Uterus (tissue), 4 donors: ENCODE measurements around the gene KRTAP6-2. TPM values are rescaled to one million over a fixed set of nuclear protein-coding genes. Genes with fewer than 3 reads are reported as not detected.

ENCODE experiments used
- DNase-seq, 2 donors: peaks; one replicate each; pipeline ENCODE4 v3.0.0-alpha.2; 2019 to 2020
- H3K27ac ChIP-seq, 2 donors: fragments of 200-600 bp; sonication (generic); 1 replicate in 1 of 2; 2 replicates in 1 of 2; pipeline ENCODE4 v1.5.1; 2016 to 2018
- H3K27me3 ChIP-seq, 2 donors: fragments of 200-600 bp; sonication (generic); one replicate each; pipeline ENCODE4 v1.5.1; 2018 to 2019; ENCODE audit warnings: control low read depth in 1 of 2
- H3K36me3 ChIP-seq, 2 donors: fragments of 200-600 bp; sonication (generic); one replicate each; pipeline ENCODE4 v1.5.1; 2019; ENCODE audit warnings: control low read depth in 1 of 2
- H3K4me1 ChIP-seq, 2 donors: fragments of 200-600 bp; sonication (generic); one replicate each; pipeline ENCODE4 v1.5.1; 2018 to 2019; ENCODE audit warnings: control low read depth in 1 of 2
- H3K4me3 ChIP-seq, 2 donors: fragments of 200-600 bp; sonication (generic); 1 replicate in 1 of 2; 2 replicates in 1 of 2; pipeline ENCODE4 v1.5.1; 2018 to 2019; ENCODE audit warnings: mild to moderate bottlenecking in 1 of 2
- H3K9me3 ChIP-seq, 2 donors: fragments of 200-600 bp; sonication (generic); one replicate each; pipeline ENCODE4 v1.5.1; 2019; ENCODE audit warnings: control low read depth in 1 of 2
- POLR2A ChIP-seq, 2 donors: fragments of 450-650 bp; IDR thresholded peaks; one replicate each; pipeline ENCODE4 v1.6.1; 2016; ENCODE audit warnings: antibody characterized with exemption in 2 of 2, mild to moderate bottlenecking in 1 of 2, moderate library complexity in 1 of 2
- intact Hi-C: fragments of 100-400 bp; cut with DNase I; formaldehyde crosslinking; loops from one replicate; pipeline ENCODE4 v1.15.1; 2023; ENCODE audit warnings: low total_unique reads
- small RNA-seq: library from RNA; depleted of rRNA; stranded (forward); fragments of <200 nt; gene quantifications from one replicate; pipeline ENCODE3, GENCODE V24; 2016
- total RNA-seq, 4 donors: library from RNA; depleted of rRNA in 3 of 4; stranded (reverse); fragments of >200 nt in 3 of 4; gene quantifications; one replicate each; pipeline versions ENCODE4 v1.1.0 to v1.2.4, GENCODE V29; 2014 to 2023
- TF ChIP-seq, protein P1 (sequence below), 4 experiments: fragments of 200-600 bp in 2 of 4; fragments of 450-650 bp in 2 of 4; sonication (generic) in 2 of 4; IDR thresholded peaks; one replicate each; pipeline ENCODE4 v1.5.1; 2016 to 2019; ENCODE audit warnings: antibody characterized with exemption in 4 of 4, mild to moderate bottlenecking in 2 of 4, moderate library complexity in 1 of 4
- donor health status: DM: yes; HTN: yes; CAD: no.

The KRTAP6-2 gene
- total RNA-seq, 4 donors from 2014 or later: not detected

DNA sequence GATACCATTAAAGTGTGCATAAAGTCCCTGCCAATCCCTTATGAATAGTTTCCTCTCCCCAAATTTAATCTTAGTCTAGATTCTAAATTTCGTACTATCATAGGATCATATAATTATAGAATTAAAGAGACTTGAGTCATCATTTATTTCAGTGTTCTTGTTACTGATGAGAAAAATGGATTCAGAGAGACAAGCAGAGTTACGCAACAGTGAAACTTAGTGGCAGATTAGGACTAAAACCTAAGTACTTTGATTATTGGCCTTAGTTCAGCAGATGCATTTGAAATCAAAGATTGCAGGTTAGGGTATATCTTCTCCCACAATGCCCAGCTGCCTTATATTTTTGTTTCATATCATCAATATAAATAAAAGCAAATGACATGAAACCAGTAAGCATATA, 36.7 kb downstream of the KRTAP6-2 start:
- H3K4me3 ChIP-seq: no peak overlapping the region
- H3K27me3 ChIP-seq: no peaks in the 10 kb centered on the region
- H3K4me1 ChIP-seq: no peaks in the 10 kb centered on the region
- TF ChIP-seq, protein P1, sequence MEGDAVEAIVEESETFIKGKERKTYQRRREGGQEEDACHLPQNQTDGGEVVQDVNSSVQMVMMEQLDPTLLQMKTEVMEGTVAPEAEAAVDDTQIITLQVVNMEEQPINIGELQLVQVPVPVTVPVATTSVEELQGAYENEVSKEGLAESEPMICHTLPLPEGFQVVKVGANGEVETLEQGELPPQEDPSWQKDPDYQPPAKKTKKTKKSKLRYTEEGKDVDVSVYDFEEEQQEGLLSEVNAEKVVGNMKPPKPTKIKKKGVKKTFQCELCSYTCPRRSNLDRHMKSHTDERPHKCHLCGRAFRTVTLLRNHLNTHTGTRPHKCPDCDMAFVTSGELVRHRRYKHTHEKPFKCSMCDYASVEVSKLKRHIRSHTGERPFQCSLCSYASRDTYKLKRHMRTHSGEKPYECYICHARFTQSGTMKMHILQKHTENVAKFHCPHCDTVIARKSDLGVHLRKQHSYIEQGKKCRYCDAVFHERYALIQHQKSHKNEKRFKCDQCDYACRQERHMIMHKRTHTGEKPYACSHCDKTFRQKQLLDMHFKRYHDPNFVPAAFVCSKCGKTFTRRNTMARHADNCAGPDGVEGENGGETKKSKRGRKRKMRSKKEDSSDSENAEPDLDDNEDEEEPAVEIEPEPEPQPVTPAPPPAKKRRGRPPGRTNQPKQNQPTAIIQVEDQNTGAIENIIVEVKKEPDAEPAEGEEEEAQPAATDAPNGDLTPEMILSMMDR (IDR thresholded peaks at IDR 0.05): no peak
- no peak for TF ChIP-seq POLR2A (IDR thresholded peaks at IDR 0.05)
- no peaks in the 10 kb centered on the region for H3K36me3 ChIP-seq
- H3K27ac ChIP-seq: no peak overlapping the region
- DNase-seq: no peak
- intact Hi-C loops: no loop called here
- H3K9me3 ChIP-seq: no peaks in the 10 kb centered on the region

DNA sequence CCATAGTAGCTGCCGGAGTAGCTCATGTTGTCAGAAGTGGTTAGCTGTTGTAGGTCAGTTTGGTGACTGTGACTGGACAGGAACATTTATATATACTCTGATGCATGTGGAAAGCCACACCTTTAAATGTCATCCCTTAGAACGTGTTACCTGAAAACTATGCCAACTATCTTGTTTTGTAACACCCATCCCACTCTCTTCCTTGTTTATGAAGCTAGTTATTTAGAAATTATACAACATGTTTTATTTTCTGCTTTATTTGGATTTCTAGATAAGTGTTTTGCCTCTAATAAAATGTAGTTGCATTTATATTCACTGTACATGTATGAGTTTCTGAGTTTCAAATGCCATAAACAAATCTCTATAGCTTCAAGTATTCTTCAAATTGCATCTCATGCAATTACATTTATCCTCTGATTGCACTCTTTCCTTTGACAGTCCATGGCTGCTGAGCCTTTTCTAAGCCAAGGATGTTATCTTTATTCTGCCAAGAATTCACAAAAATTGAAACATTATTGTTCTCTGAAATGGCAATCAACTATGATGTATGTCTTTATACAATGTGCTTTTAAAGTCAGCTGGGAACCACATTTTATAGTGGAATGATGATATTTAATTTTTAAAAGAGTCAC, 37.3 kb downstream of the KRTAP6-2 start, which contains the start of gene KRTAP19-7:
Gene KRTAP19-7 (minus strand): TSS at position 51 of the 632 bp plus-strand sequence. CDS start 25 bp downstream, at position 26.
- no peak within 1 kb of the TSS for H3K27ac ChIP-seq
- H3K4me3 ChIP-seq: no peak within 1 kb of the TSS
- no peaks in the 10 kb centered on the region for H3K4me1 ChIP-seq
- H3K9me3 ChIP-seq: no peaks in the 10 kb centered on the region
- TF ChIP-seq, protein P1 (IDR thresholded peaks at IDR 0.05): no peak
- no peak for TF ChIP-seq POLR2A (IDR thresholded peaks at IDR 0.05)
- DNase-seq: no peak
- intact Hi-C loops: no loop called here
- no peaks in the 10 kb centered on the region for H3K27me3 ChIP-seq
- no peaks in the 10 kb centered on the region for H3K36me3 ChIP-seq

DNA sequence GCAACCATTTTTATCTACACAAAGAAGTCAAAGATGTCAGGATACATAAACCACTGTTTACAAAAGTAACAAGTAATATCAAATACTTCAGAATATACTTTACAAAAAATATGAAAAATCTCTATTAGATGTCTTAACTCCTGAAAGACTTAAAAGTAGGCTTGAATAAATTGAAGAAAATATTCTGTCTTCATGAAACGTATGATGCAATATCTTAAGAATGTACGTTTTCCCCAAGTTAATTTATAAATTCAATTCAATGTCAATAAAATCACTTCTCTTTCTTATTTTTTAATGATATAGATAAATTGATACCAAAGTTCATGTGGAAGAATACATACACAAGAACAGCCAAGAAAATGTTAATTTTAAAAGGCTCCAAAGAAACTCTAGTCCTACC, 43.6 kb downstream of the KRTAP6-2 start:
- H3K4me3 ChIP-seq: no peak overlapping the region
- intact Hi-C loops: no loop called here
- no peaks in the 10 kb centered on the region for H3K27me3 ChIP-seq
- no peaks in the 10 kb centered on the region for H3K4me1 ChIP-seq
- H3K36me3 ChIP-seq: no peaks in the 10 kb centered on the region
- DNase-seq: no peak
- TF ChIP-seq, protein P1 (IDR thresholded peaks at IDR 0.05): no peak
- TF ChIP-seq POLR2A (IDR thresholded peaks at IDR 0.05): no peak
- no peak overlapping the region for H3K27ac ChIP-seq
- H3K9me3 ChIP-seq: no peaks in the 10 kb centered on the region

DNA sequence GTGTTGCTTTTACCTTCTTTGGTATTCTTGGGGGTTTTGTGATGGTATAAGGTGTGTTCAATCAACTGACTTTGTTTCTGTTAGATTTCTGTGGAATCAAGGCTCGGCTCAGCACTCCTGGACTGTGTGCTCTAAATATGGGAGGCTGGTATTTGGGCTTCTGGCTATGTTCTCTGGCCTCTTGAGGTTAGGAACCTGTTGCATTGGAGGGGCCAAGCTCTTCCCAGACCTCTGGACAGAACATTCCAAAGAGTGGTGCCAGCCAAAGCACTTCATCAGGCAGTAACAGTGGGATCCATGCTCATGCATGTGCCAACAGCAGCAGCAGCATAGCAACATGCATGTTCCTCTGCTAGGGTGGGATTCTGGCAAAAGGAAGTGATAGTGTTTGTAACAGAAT, 45.9 kb downstream of the KRTAP6-2 start:
- no peak for DNase-seq
- Histone ChIP-seq H3K4me1 (no peaks in the 10 kb centered on the region), H3K27me3 (no peaks in the 10 kb centered on the region), H3K9me3 (no peaks in the 10 kb centered on the region), H3K4me3 (no peak overlapping the region), H3K36me3 (no peaks in the 10 kb centered on the region), H3K27ac (no peak overlapping the region)
- no peak for TF ChIP-seq POLR2A (IDR thresholded peaks at IDR 0.05)
- TF ChIP-seq, protein P1 (IDR thresholded peaks at IDR 0.05): no peak
- intact Hi-C loops: no loop called here

Small RNA genes within 50 kb of the gene (small RNA-seq; reads per million reads assigned to genes)
- gene KRTAP20-1: not detected
- not detected for gene KRTAP20-3
- not detected for gene KRTAP20-4
- gene KRTAP22-1: not detected
- gene KRTAP22-2: not detected

Other genes with a start within 250 kb of the KRTAP6-2 start
- not detected for gene KRTAP13-2, start 226.6 kb downstream of the KRTAP6-2 start, total RNA-seq
- not detected for gene KRTAP13-1, start 202.9 kb downstream of the KRTAP6-2 start, total RNA-seq
- gene KRTAP13-3, start 173.0 kb downstream of the KRTAP6-2 start, total RNA-seq: not detected
- gene KRTAP13-4, start 168.7 kb downstream of the KRTAP6-2 start, total RNA-seq: not detected
- not detected for gene KRTAP15-1, start 158.6 kb downstream of the KRTAP6-2 start, total RNA-seq
- gene KRTAP19-1, start 118.5 kb downstream of the KRTAP6-2 start, total RNA-seq: not detected
- not detected for gene KRTAP19-2, start 111.5 kb downstream of the KRTAP6-2 start, total RNA-seq
- gene KRTAP19-3, start 106.9 kb downstream of the KRTAP6-2 start, total RNA-seq: not detected
- gene KRTAP19-4, start 101.7 kb downstream of the KRTAP6-2 start, total RNA-seq: not detected
- gene KRTAP19-5, start 96.8 kb downstream of the KRTAP6-2 start, total RNA-seq: not detected
- not detected for gene KRTAP19-6, start 57.0 kb downstream of the KRTAP6-2 start, total RNA-seq
- not detected for gene KRTAP19-7, start 37.6 kb downstream of the KRTAP6-2 start, total RNA-seq
- not detected for gene KRTAP22-2, start 8.5 kb downstream of the KRTAP6-2 start, total RNA-seq
- gene KRTAP6-3, start 6.5 kb downstream of the KRTAP6-2 start, total RNA-seq: not detected
- not detected for gene KRTAP22-1, start 2.2 kb upstream of the KRTAP6-2 start, total RNA-seq
- gene KRTAP6-1, start 15.0 kb upstream of the KRTAP6-2 start, total RNA-seq: not detected
- not detected for gene KRTAP20-1, start 17.5 kb upstream of the KRTAP6-2 start, total RNA-seq
- not detected for gene KRTAP20-4, start 21.7 kb upstream of the KRTAP6-2 start, total RNA-seq
- gene KRTAP20-2, start 36.3 kb upstream of the KRTAP6-2 start, total RNA-seq: not detected
- not detected for gene KRTAP20-3, start 44.0 kb upstream of the KRTAP6-2 start, total RNA-seq
- gene KRTAP21-3, start 119.9 kb upstream of the KRTAP6-2 start, total RNA-seq: not detected
- gene KRTAP21-2, start 148.4 kb upstream of the KRTAP6-2 start, total RNA-seq: not detected
- not detected for gene KRTAP21-1, start 156.5 kb upstream of the KRTAP6-2 start, total RNA-seq
- not detected for gene KRTAP8-1, start 214.4 kb upstream of the KRTAP6-2 start, total RNA-seq
- gene KRTAP7-1, start 230.9 kb upstream of the KRTAP6-2 start, total RNA-seq: not detected